Endothelial cell of umbilical vein (primary cell): Measurements from ENCODE around the gene CRY2. TPM values are rescaled to one million over a fixed set of nuclear protein-coding genes. Genes with fewer than 3 reads are reported as not detected.

Source experiments
- BruUV-seq: library from RNA; stranded (reverse); fragments of 400-500 nt; replicated peaks from 2 replicates; lab custom pipeline; 2021; lab: Mats Ljungman, UMichigan
- CTCF ChIA-PET: fragments of 300-600, 350-600 bp; sonication (Branson Sonifier 250); formaldehyde crosslinking; loops from one replicate; lab custom pipeline; 2021; ENCODE audit warnings: antibody characterized with exemption, inconsistent platforms; lab: Charles Lee
- POLR2A ChIA-PET: fragments of 300-600, 350-600 bp; sonication (Branson Sonifier 250); formaldehyde crosslinking; loops from one replicate; lab custom pipeline; 2021; ENCODE audit warnings: antibody characterized with exemption, inconsistent platforms; lab: Charles Lee
- DNase-seq: peaks from one replicate; pipeline ENCODE4 v3.0.0-alpha.2; 2011; ENCODE audit warnings: low read depth, low spot score
- FAIRE-seq: peaks from 2 replicates; lab custom pipeline; 2011; peaks lifted over from hg19 to GRCh38; lab: Jason Lieb, UNC
- H2AFZ ChIP-seq: 2 replicates; pipeline ENCODE4 v1.6.0; 2012; ENCODE audit warnings: low read depth, low read length, control low read depth, inconsistent platforms
- H3K27ac ChIP-seq: 2 replicates; pipeline ENCODE4 v1.5.1; 2011; ENCODE audit warnings: low read depth, mild to moderate bottlenecking, control low read depth, low read length, moderate library complexity; ENCODE audit not compliant: insufficient read depth
- H3K27me3 ChIP-seq, 2 experiments: 2 replicates each; pipeline versions ENCODE4 v1.6.0 to v1.6.1; 2011; ENCODE audit warnings: low read length in 2 of 2, mixed read lengths in 1 of 2; ENCODE audit not compliant: control insufficient read depth in 2 of 2, insufficient read depth in 2 of 2
- H3K36me3 ChIP-seq, 2 experiments: 2 replicates in 1 of 2; 3 replicates in 1 of 2; pipeline ENCODE4 v1.5.1; 2011; ENCODE audit warnings: low read length in 2 of 2, mild to moderate bottlenecking in 1 of 2, moderate library complexity in 1 of 2; ENCODE audit not compliant: control insufficient read depth in 2 of 2, insufficient read depth in 2 of 2; ENCODE audit errors: extremely low read depth in 1 of 2
- H3K4me1 ChIP-seq: 3 replicates; pipeline ENCODE4 v1.5.1; 2011; ENCODE audit warnings: mild to moderate bottlenecking, low read length; ENCODE audit not compliant: control insufficient read depth, insufficient read depth; ENCODE audit errors: extremely low read depth
- H3K4me2 ChIP-seq: 2 replicates; pipeline ENCODE4 v1.6.1; 2011; ENCODE audit warnings: low read length, control low read depth, mixed read lengths; ENCODE audit not compliant: insufficient read depth
- H3K4me3 ChIP-seq, 3 experiments: fragments of 200-600 bp in 1 of 3; sonication (generic), shearing (Covaris generic) in 1 of 3; replicated peaks in 1 of 3; 2 replicates each; pipeline ENCODE4 v1.5.1; 2011 to 2016; ENCODE audit warnings: control low read depth in 3 of 3, low read length in 3 of 3, mild to moderate bottlenecking in 2 of 3, inconsistent platforms in 1 of 3, low read depth in 1 of 3, moderate library complexity in 1 of 3; ENCODE audit not compliant: insufficient read depth in 1 of 3
- H3K79me2 ChIP-seq: 2 replicates; pipeline ENCODE4 v1.6.0; 2012; ENCODE audit warnings: low read length, inconsistent platforms; ENCODE audit not compliant: control insufficient read depth, insufficient read depth
- H3K9ac ChIP-seq: replicated peaks from 2 replicates; pipeline ENCODE3; 2011; ENCODE audit warnings: low read length, control low read depth; ENCODE audit not compliant: insufficient read depth; ENCODE audit errors: extremely low read depth
- H3K9me1 ChIP-seq: replicated peaks from 3 replicates; pipeline ENCODE4 v1.6.0; 2011; ENCODE audit warnings: mild to moderate bottlenecking, low read length; ENCODE audit not compliant: control insufficient read depth, insufficient read depth; ENCODE audit errors: extremely low read depth
- H3K9me3 ChIP-seq: replicated peaks from 2 replicates; pipeline ENCODE4 v1.5.1; 2012; ENCODE audit warnings: low read length, inconsistent platforms; ENCODE audit not compliant: control insufficient read depth, insufficient read depth
- H4K20me1 ChIP-seq: replicated peaks from 2 replicates; pipeline ENCODE3; 2011; ENCODE audit warnings: mild to moderate bottlenecking, low read length; ENCODE audit not compliant: control insufficient read depth, insufficient read depth; ENCODE audit errors: extremely low read depth
- FOS ChIP-seq: IDR thresholded peaks from 2 replicates; pipeline ENCODE4 v1.6.1; 2011; ENCODE audit warnings: mild to moderate bottlenecking, low read length, moderate library complexity, borderline replicate concordance; ENCODE audit not compliant: insufficient read depth
- JUN ChIP-seq: IDR thresholded peaks from 2 replicates; pipeline ENCODE4 v1.6.1; 2011; ENCODE audit warnings: borderline replicate concordance, low read depth; ENCODE audit not compliant: insufficient read length, insufficient read depth
- MAX ChIP-seq: IDR thresholded peaks from 2 replicates; pipeline ENCODE4 v1.6.1; 2011; ENCODE audit not compliant: insufficient read depth, insufficient read length
- POLR2AphosphoS5 ChIP-seq: IDR thresholded peaks from 2 replicates; pipeline ENCODE4 v1.6.1; 2012; ENCODE audit warnings: low read depth, mild to moderate bottlenecking, control low read depth, low read length, moderate library complexity; ENCODE audit not compliant: insufficient read depth
- dilution Hi-C: fragments of 300-500 bp; cut with MboI; formaldehyde crosslinking; loops from one replicate; pipeline ENCODE4 v1.15.0; 2019; ENCODE audit warnings: low sequenced_read_pairs; ENCODE audit not compliant: extremely low pct_ligation_motif_present
- intact Hi-C: fragments of 100-400 bp; cut with micrococcal nuclease; formaldehyde crosslinking; loops from one replicate; pipeline ENCODE4 v1.10.0; 2022
- polyA plus RNA-seq, 4 experiments: library from polyadenylated mRNA; depleted of rRNA in 3 of 4; stranded (reverse) in 3 of 4; unstranded in 1 of 4; fragments of >200 nt; gene quantifications; 2 replicates each; pipeline versions ENCODE4 v1.2.1 to v1.2.3, GENCODE V29; 2011 to 2012; ENCODE audit warnings: missing spikeins in 1 of 4
- total RNA-seq: library from RNA; stranded (reverse); gene quantifications from 2 replicates; pipeline ENCODE4 v1.2.3, GENCODE V29; 2021

The CRY2 gene
- total and polyA plus RNA-seq, 2 donors (not counting 3 experiments of a cell fraction or from before 2014, with no cell fraction given): 7.7 to 11.7 TPM

- Histone ChIP-seq H3K9me1 (no peaks in the 10 kb centered on the region), H3K9me3 (no peaks in the 10 kb centered on the region), H3K79me2 (no peaks in the 10 kb centered on the region), H3K27me3 (peaks cover 0 to 3% of the 10 kb centered on the region in 2 experiments), H3K27ac (no peak overlapping the region), H3K4me2 (no peak overlapping the region), H3K4me3 (no peak overlapping the region), H3K4me1 (peaks cover 6% of the 10 kb centered on the region), H2AFZ (no peak overlapping the region), H4K20me1 (no peaks in the 10 kb centered on the region), H3K9ac (no peak overlapping the region), H3K36me3 (no peaks in the 10 kb centered on the region)
- no TSS peak for BruUV-seq
- POLR2A ChIA-PET: no interaction called here
- dilution Hi-C loops (no loop called here), intact Hi-C loops (no loop called here)
- DNase-seq (no peak), FAIRE-seq (no peak)
- CTCF ChIA-PET: interaction anchor here (2.9 kb wide), 1 partner anchor 27 kb away, joined by 19 read pairs; no protein-coding TSS in a partner anchor
- TF ChIP-seq MAX (no peak), POLR2AphosphoS5 (no peak), JUN (no peak)
These were observed 48.4 kb upstream of the CRY2 start for GRCh38 chr11:45798793-45799441.

GRCh38 chr11:45799562-45799961, 47.7 kb upstream of the CRY2 start:
- ChIA-PET CTCF (interaction anchor here (1.5 to 2.9 kb wide), 2 partner anchors 17 to 28 kb away, joined by 3 to 19 read pairs; no protein-coding TSS in a partner anchor), POLR2A (interaction anchor here (0.7 kb wide), 1 partner anchor 892 kb away, joined by 11 read pairs; no protein-coding TSS in a partner anchor)
- Histone ChIP-seq H4K20me1 (no peaks in the 10 kb centered on the region), H2AFZ (no peak overlapping the region), H3K9ac (no peak overlapping the region), H3K27ac (no peak overlapping the region), H3K4me2 (no peak overlapping the region), H3K36me3 (no peaks in the 10 kb centered on the region), H3K27me3 (no peaks in the 10 kb centered on the region), H3K79me2 (no peaks in the 10 kb centered on the region), H3K4me3 (no peak overlapping the region), H3K9me3 (no peaks in the 10 kb centered on the region), H3K9me1 (no peaks in the 10 kb centered on the region), H3K4me1 (peaks cover 12% of the 10 kb centered on the region)
- DNase-seq: no peak
- TF ChIP-seq FOS: no peak
- dilution Hi-C loops (no loop called here), intact Hi-C loops (no loop called here)
- no TSS peak for BruUV-seq
- FAIRE-seq: no peak
